ENCODE measurements around the gene FANK1. TPM values are rescaled to one million over a fixed set of nuclear protein-coding genes. Genes with fewer than 3 reads are reported as not detected.

FANK1 gene
- total RNA-seq, 4 donors from 2014 or later: 0.24 to 0.61 (median 0.42) TPM; not detected in 1

- Histone ChIP-seq H3K36me3 (peaks cover 0 to 18% of the 10 kb centered on the region in 2 donors), H3K4me3 (no peak overlapping the region), H3K27ac (no peak overlapping the region), H3K27me3 (no peaks in the 10 kb centered on the region), H3K4me1 (no peaks in the 10 kb centered on the region), H3K9me3 (no peaks in the 10 kb centered on the region)
- TF ChIP-seq POLR2A (IDR thresholded peaks at IDR 0.05) (no peak), CTCF (IDR thresholded peaks at IDR 0.05 in 4 of 5, conservative IDR thresholded peaks at IDR 0.05 in 1 of 5) (no peak)
- DNase-seq: no peak
- in situ Hi-C loops (cut with MboI; ENCODE audit: low sequenced_read_pairs in 4 of 4): no loop called here
- intact Hi-C loops (cut with DNase I; ENCODE audit: low total_unique reads): no loop called here
- no peak for ATAC-seq
Measured at GRCh38 chr10:125865120-125865519, 31.2 kb upstream of the FANK1 start.

GRCh38 chr10:125866421-125867029 is 29.8 kb upstream of the FANK1 start:
- no peak for ATAC-seq
- no peak overlapping the region for H3K27ac ChIP-seq
- TF ChIP-seq CTCF (IDR thresholded peaks at IDR 0.05 in 4 of 5, conservative IDR thresholded peaks at IDR 0.05 in 1 of 5) (no peak), POLR2A (IDR thresholded peaks at IDR 0.05) (no peak)
- no peaks in the 10 kb centered on the region for H3K27me3 ChIP-seq
- H3K36me3 ChIP-seq: peaks cover 0 to 18% of the 10 kb centered on the region in 2 donors
- DNase-seq: no peak
- no peaks in the 10 kb centered on the region for H3K4me1 ChIP-seq
- in situ Hi-C loops (cut with MboI; ENCODE audit: low sequenced_read_pairs in 4 of 4) (no loop called here), intact Hi-C loops (cut with DNase I; ENCODE audit: low total_unique reads) (no loop called here)
- no peaks in the 10 kb centered on the region for H3K9me3 ChIP-seq
- H3K4me3 ChIP-seq: no peak overlapping the region

GRCh38 chr10:125868372-125868975 is 27.9 kb upstream of the FANK1 start:
- peaks cover 0 to 18% of the 10 kb centered on the region in 2 donors for H3K36me3 ChIP-seq
- TF ChIP-seq POLR2A (IDR thresholded peaks at IDR 0.05) (no peak), CTCF (IDR thresholded peaks at IDR 0.05 in 4 of 5, conservative IDR thresholded peaks at IDR 0.05 in 1 of 5) (peak; percentile 50 to 82 (median 71))
- ATAC-seq (no peak), DNase-seq (no peak)
- intact Hi-C loops (cut with DNase I; ENCODE audit: low total_unique reads) (no loop called here), in situ Hi-C loops (cut with MboI; ENCODE audit: low sequenced_read_pairs in 4 of 4) (no loop called here)
- no peaks in the 10 kb centered on the region for H3K4me1 ChIP-seq
- H3K27me3 ChIP-seq: no peaks in the 10 kb centered on the region
- no peak overlapping the region for H3K4me3 ChIP-seq
- H3K9me3 ChIP-seq: no peaks in the 10 kb centered on the region
- no peak overlapping the region for H3K27ac ChIP-seq

DNA sequence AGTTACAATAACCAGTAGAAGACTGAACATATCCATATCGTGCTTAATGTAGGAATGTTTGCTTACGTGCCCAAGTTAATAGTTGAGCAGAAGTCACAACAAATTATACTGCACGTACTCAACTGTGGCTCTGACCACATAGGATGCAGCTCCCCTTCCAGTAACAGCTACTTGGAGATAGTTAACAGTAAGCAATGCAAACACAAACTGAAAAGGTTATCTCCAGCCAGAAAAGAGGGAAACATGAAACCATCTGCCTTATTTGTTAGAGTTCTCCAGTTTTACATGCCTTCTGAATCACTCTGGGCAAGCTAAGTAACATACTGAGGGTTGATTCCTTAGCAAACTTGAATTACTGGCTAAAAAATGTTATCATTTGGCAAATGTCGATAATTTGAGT is 25.0 kb upstream of the FANK1 start:
- H3K36me3 ChIP-seq: peaks cover 3 to 22% of the 10 kb centered on the region in 2 donors
- no peaks in the 10 kb centered on the region for H3K9me3 ChIP-seq
- ATAC-seq (no peak), DNase-seq (no peak)
- H3K27me3 ChIP-seq: no peaks in the 10 kb centered on the region
- H3K4me1 ChIP-seq: no peaks in the 10 kb centered on the region
- no peak overlapping the region for H3K4me3 ChIP-seq
- TF ChIP-seq POLR2A (IDR thresholded peaks at IDR 0.05) (no peak), CTCF (IDR thresholded peaks at IDR 0.05 in 4 of 5, conservative IDR thresholded peaks at IDR 0.05 in 1 of 5) (no peak)
- intact Hi-C loops (cut with DNase I; ENCODE audit: low total_unique reads) (no loop called here), in situ Hi-C loops (cut with MboI; ENCODE audit: low sequenced_read_pairs in 4 of 4) (no loop called here)
- no peak overlapping the region for H3K27ac ChIP-seq
